Activated T-cell treated with anti-CD3 and anti-CD28 coated beads, Interleukin-2, amount 50 U/mL, for 1 hour (primary cell): ENCODE results near the gene WDR12.
"Not testable (repeated sequence)": the region's sequence is repeated elsewhere in the genome, so short reads cannot be mapped to it uniquely, and the experiment has no call there.

Experiments
- DNase-seq: peaks from one replicate; pipeline ENCODE4 v3.0.0-alpha.2; 2020

WDR12 gene

GRCh38 chr2:202911512-202912341, at the start of gene WDR12, which contains the start of gene CARF:
TSS of gene WDR12 (minus strand) at chr2:202911673. CDS start at chr2:202911476, 197 bp downstream.
TSS of gene CARF (plus strand) at chr2:202912275. CDS start at chr2:202941903, 29,628 bp downstream.
- peak; percentile 88 for DNase-seq

GRCh38 chr2:202960524-202960923, 49.1 kb upstream of the WDR12 start:
- no peak for DNase-seq

- DNase-seq = no peak
Observed at GRCh38 chr2:202950592-202950991, 39.1 kb upstream of the WDR12 start.

GRCh38 chr2:202949333-202949732, 37.9 kb upstream of the WDR12 start:
- DNase-seq = not testable (repeated sequence)

- no peak for DNase-seq
Observed at GRCh38 chr2:202945497-202945896, 34.0 kb upstream of the WDR12 start.

- no peak for DNase-seq
Observed at GRCh38 chr2:202944816-202945215, 33.3 kb upstream of the WDR12 start.

GRCh38 chr2:202944408-202944807, 32.9 kb upstream of the WDR12 start:
- no peak for DNase-seq

GRCh38 chr2:202941771-202942170, 30.3 kb upstream of the WDR12 start:
- DNase-seq = no peak

GRCh38 chr2:202938960-202939359, 27.5 kb upstream of the WDR12 start:
- DNase-seq = no peak

- DNase-seq = no peak
Observed at GRCh38 chr2:202934456-202934855, 23.0 kb upstream of the WDR12 start.

GRCh38 chr2:202933958-202934357, 22.5 kb upstream of the WDR12 start:
- DNase-seq = no peak

GRCh38 chr2:202933139-202933510, 21.7 kb upstream of the WDR12 start:
- no peak for DNase-seq

GRCh38 chr2:202932425-202933138, 21.1 kb upstream of the WDR12 start:
- no peak for DNase-seq

- DNase-seq = no peak
Observed at GRCh38 chr2:202918860-202919259, 7.4 kb upstream of the WDR12 start.

GRCh38 chr2:202912342-202913201, 1.1 kb upstream of the WDR12 start:
- not testable (repeated sequence) for DNase-seq

- no peak for DNase-seq
Observed at GRCh38 chr2:202911203-202911511, 316 bp downstream of the WDR12 start.

- DNase-seq = no peak
Observed at GRCh38 chr2:202910698-202911097, 775 bp downstream of the WDR12 start.

- not testable (repeated sequence) for DNase-seq
Observed at GRCh38 chr2:202910250-202910649, 1.2 kb downstream of the WDR12 start.

GRCh38 chr2:202909394-202910192, 1.9 kb downstream of the WDR12 start:
- DNase-seq = no peak

GRCh38 chr2:202908186-202908585, 3.3 kb downstream of the WDR12 start:
- no peak for DNase-seq

- DNase-seq = not testable (repeated sequence)
Observed at GRCh38 chr2:202905507-202905906, 6.0 kb downstream of the WDR12 start.

- no peak for DNase-seq
Observed at GRCh38 chr2:202885190-202885589, 26.3 kb downstream of the WDR12 start.
